ENCODE data around the gene TLE3. TPM values are rescaled to one million over a fixed set of nuclear protein-coding genes. Genes with fewer than 3 reads are reported as not detected.

TLE3 gene
- total and polyA plus RNA-seq, 2 of the 13 experiments (the other 11 are each of a cell fraction or from before 2014, with no cell fraction given) = 11.9 to 13.8 TPM

DNA sequence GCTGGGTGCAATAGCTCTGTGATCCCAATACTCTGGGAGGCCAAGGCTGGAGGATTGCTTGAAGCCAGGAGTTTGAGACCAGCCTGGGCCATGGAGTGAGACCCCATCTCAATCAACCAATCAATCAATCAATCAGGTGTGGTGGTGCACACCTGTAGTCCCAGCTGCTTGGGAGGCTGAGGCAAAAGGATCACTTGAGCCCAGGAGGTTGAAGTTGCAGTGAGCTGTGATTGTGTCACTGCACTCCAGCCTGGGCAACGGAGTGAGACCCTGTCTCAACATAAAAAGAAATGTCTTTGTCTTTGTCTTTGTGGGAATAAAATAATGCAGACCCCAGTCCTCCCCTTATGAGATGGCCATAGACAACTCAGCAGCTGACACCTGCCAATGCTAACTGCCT is 34.9 kb upstream of the TLE3 start:
- no peak for DNase-seq (ENCODE audit: low spot score)
- no peak overlapping the region for H3K4me3 ChIP-seq (replicated peaks in 1 of 3; ENCODE audit: insufficient read depth in 1 of 3, low read depth in 2 of 3, low read length in 3 of 3)
- H3K36me3 ChIP-seq (replicated peaks in 1 of 2; ENCODE audit: control insufficient read depth in 1 of 2, insufficient read depth in 2 of 2, low read length in 2 of 2) = no peaks in the 10 kb centered on the region
- ChIA-PET POLR2A (no interaction called here), CTCF (ENCODE audit: low intra/inter-chr PET ratio, low total read pairs) (no interaction called here)
- H4K20me1 ChIP-seq (ENCODE audit: insufficient read depth, low read length) = peaks cover 16% of the 10 kb centered on the region
- H3K79me2 ChIP-seq (ENCODE audit: insufficient read depth, low read length) = no peaks in the 10 kb centered on the region
- H3K9me3 ChIP-seq (ENCODE audit: low read length) = no peaks in the 10 kb centered on the region
- intact Hi-C loops (cut with micrococcal nuclease; ENCODE audit: unreplicated experiment) = no loop called here
- WGBS (ENCODE audit: low lambda C conversion rate) = 71% methylated on average over 1 of the region's 1 CpG
- FAIRE-seq = no peak
- no peak overlapping the region for H2AFZ ChIP-seq (ENCODE audit: low read length)
- peaks cover 30% of the 10 kb centered on the region for H3K4me1 ChIP-seq (ENCODE audit: insufficient read depth, low read length)
- no peak overlapping the region for H3K9ac ChIP-seq (ENCODE audit: insufficient read depth, low read depth, low read length)
- H3K27ac ChIP-seq (ENCODE audit: extremely low read length, insufficient read depth, low read length) = no peak overlapping the region
- no peak for ATAC-seq
- no peak overlapping the region for H3K4me2 ChIP-seq (ENCODE audit: low read depth, low read length)
- TF ChIP-seq HNRNPLL (IDR thresholded peaks at IDR 0.05; ENCODE audit: low read depth, low read length, poor library complexity, severe bottlenecking) (no peak), ZSCAN9 (CRISPR knock-in tag; IDR thresholded peaks at IDR 0.05; ENCODE audit: borderline replicate concordance) (no peak), TRIM24 (CRISPR knock-in tag; IDR thresholded peaks at IDR 0.05) (no peak), ZNF138 (CRISPR knock-in tag; IDR thresholded peaks at IDR 0.05; ENCODE audit: low read depth) (no peak), ZSCAN31 (CRISPR knock-in tag; IDR thresholded peaks at IDR 0.05; ENCODE audit: low read depth) (no peak), SNAI1 (CRISPR knock-in tag; IDR thresholded peaks at IDR 0.05; ENCODE audit: borderline replicate concordance) (no peak), RXRA (CRISPR knock-in tag; IDR thresholded peaks at IDR 0.05) (no peak)
- TF ChIP-seq, protein P1, sequence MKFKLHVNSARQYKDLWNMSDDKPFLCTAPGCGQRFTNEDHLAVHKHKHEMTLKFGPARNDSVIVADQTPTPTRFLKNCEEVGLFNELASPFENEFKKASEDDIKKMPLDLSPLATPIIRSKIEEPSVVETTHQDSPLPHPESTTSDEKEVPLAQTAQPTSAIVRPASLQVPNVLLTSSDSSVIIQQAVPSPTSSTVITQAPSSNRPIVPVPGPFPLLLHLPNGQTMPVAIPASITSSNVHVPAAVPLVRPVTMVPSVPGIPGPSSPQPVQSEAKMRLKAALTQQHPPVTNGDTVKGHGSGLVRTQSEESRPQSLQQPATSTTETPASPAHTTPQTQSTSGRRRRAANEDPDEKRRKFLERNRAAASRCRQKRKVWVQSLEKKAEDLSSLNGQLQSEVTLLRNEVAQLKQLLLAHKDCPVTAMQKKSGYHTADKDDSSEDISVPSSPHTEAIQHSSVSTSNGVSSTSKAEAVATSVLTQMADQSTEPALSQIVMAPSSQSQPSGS (CRISPR knock-in tag; IDR thresholded peaks at IDR 0.05) = no peak
- in situ Hi-C loops (cut with HindIII; ENCODE audit: extremely low pct_ligation_motif_present, low pct_unique_long_range_greater_than_20kb) = loop anchor here (25.0 kb wide), 1 partner anchor 545 kb away; no protein-coding TSS in a partner anchor
- BruUV-seq (replicated peaks) = no TSS peak
- peaks cover 10 to 82% of the 10 kb centered on the region in 2 experiments for H3K27me3 ChIP-seq (ENCODE audit: control insufficient read depth in 1 of 2, insufficient read depth in 2 of 2, low read length in 2 of 2)

GRCh38 chr15:70132139-70132538 is 34.4 kb upstream of the TLE3 start:
- H3K36me3 ChIP-seq (replicated peaks in 1 of 2; ENCODE audit: control insufficient read depth in 1 of 2, insufficient read depth in 2 of 2, low read length in 2 of 2) = no peaks in the 10 kb centered on the region
- no peak overlapping the region for H3K27ac ChIP-seq (ENCODE audit: extremely low read length, insufficient read depth, low read length)
- ATAC-seq = no peak
- no peak overlapping the region for H3K4me3 ChIP-seq (replicated peaks in 1 of 3; ENCODE audit: insufficient read depth in 1 of 3, low read depth in 2 of 3, low read length in 3 of 3)
- no peak overlapping the region for H2AFZ ChIP-seq (ENCODE audit: low read length)
- no peak for FAIRE-seq
- no peak for DNase-seq (ENCODE audit: low spot score)
- intact Hi-C loops (cut with micrococcal nuclease; ENCODE audit: unreplicated experiment) (no loop called here), in situ Hi-C loops (cut with HindIII; ENCODE audit: extremely low pct_ligation_motif_present, low pct_unique_long_range_greater_than_20kb) (loop anchor here (25.0 kb wide), 1 partner anchor 545 kb away; no protein-coding TSS in a partner anchor)
- H3K79me2 ChIP-seq (ENCODE audit: insufficient read depth, low read length) = no peaks in the 10 kb centered on the region
- H3K27me3 ChIP-seq (ENCODE audit: control insufficient read depth in 1 of 2, insufficient read depth in 2 of 2, low read length in 2 of 2) = peaks cover 10 to 80% of the 10 kb centered on the region in 2 experiments
- H3K9me3 ChIP-seq (ENCODE audit: low read length) = no peaks in the 10 kb centered on the region
- 43% methylated on average over 4 of the region's 4 CpGs for WGBS (ENCODE audit: low lambda C conversion rate)
- no peak overlapping the region for H3K9ac ChIP-seq (ENCODE audit: insufficient read depth, low read depth, low read length)
- ChIA-PET POLR2A (no interaction called here), CTCF (ENCODE audit: low intra/inter-chr PET ratio, low total read pairs) (no interaction called here)
- no TSS peak for BruUV-seq (replicated peaks)
- H4K20me1 ChIP-seq (ENCODE audit: insufficient read depth, low read length) = peaks cover 16% of the 10 kb centered on the region
- no peak overlapping the region for H3K4me2 ChIP-seq (ENCODE audit: low read depth, low read length)
- TF ChIP-seq ZNF567 (CRISPR knock-in tag; IDR thresholded peaks at IDR 0.05; ENCODE audit: borderline replicate concordance) = no peak
- TF ChIP-seq, protein P2, sequence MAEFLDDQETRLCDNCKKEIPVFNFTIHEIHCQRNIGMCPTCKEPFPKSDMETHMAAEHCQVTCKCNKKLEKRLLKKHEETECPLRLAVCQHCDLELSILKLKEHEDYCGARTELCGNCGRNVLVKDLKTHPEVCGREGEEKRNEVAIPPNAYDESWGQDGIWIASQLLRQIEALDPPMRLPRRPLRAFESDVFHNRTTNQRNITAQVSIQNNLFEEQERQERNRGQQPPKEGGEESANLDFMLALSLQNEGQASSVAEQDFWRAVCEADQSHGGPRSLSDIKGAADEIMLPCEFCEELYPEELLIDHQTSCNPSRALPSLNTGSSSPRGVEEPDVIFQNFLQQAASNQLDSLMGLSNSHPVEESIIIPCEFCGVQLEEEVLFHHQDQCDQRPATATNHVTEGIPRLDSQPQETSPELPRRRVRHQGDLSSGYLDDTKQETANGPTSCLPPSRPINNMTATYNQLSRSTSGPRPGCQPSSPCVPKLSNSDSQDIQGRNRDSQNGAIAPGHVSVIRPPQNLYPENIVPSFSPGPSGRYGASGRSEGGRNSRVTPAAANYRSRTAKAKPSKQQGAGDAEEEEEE (CRISPR knock-in tag; IDR thresholded peaks at IDR 0.05; ENCODE audit: borderline replicate concordance) = no peak
- peaks cover 34% of the 10 kb centered on the region for H3K4me1 ChIP-seq (ENCODE audit: insufficient read depth, low read length)
